ENCODE results near the gene OSBP2.

DNA sequence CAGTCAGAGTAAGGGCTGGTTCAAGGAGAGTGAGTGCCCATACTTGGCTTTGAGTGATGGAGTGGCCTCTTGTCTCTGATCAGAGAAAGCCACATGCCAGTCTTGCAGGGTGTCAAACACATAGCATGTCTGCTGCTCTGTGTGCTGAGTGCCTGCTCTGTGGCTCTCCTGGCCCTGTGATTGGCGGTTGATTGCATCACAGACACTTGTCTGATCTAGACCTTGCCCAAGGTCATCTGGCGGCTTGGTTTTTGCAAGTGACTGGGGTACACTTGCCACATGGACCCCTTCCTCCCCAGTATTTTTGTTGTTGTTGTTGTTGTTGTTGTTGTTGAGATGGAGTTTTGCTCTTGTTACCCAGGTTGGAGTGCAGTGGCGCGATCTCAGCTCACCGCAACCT, 10.3 kb downstream of the OSBP2 start:
- TF ChIP-seq, protein P1, sequence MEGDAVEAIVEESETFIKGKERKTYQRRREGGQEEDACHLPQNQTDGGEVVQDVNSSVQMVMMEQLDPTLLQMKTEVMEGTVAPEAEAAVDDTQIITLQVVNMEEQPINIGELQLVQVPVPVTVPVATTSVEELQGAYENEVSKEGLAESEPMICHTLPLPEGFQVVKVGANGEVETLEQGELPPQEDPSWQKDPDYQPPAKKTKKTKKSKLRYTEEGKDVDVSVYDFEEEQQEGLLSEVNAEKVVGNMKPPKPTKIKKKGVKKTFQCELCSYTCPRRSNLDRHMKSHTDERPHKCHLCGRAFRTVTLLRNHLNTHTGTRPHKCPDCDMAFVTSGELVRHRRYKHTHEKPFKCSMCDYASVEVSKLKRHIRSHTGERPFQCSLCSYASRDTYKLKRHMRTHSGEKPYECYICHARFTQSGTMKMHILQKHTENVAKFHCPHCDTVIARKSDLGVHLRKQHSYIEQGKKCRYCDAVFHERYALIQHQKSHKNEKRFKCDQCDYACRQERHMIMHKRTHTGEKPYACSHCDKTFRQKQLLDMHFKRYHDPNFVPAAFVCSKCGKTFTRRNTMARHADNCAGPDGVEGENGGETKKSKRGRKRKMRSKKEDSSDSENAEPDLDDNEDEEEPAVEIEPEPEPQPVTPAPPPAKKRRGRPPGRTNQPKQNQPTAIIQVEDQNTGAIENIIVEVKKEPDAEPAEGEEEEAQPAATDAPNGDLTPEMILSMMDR (IDR thresholded peaks at IDR 0.05): no peak
- TF ChIP-seq ZC3H11A (IDR thresholded peaks at IDR 0.05) (no peak), NR3C1 (IDR thresholded peaks at IDR 0.05) (no peak), POLR2AphosphoS2 (conservative IDR thresholded peaks at IDR 0.05; ENCODE audit: low read length) (no peak), PHF8 (IDR thresholded peaks at IDR 0.05; ENCODE audit: borderline replicate concordance, low read depth) (no peak)

Data from A549 (cell line).